B cell (primary cell): ENCODE results near the gene MILR1. TPM values are rescaled to one million over a fixed set of nuclear protein-coding genes. Genes with fewer than 3 reads are reported as not detected.
"Not testable (repeated sequence)": the region's sequence is repeated elsewhere in the genome, so short reads cannot be mapped to it uniquely, and the experiment has no call there.

ENCODE experiments used
- ATAC-seq: fragments of 200-7000 bp; cut with Tn5 transposase; one replicate; pipeline ENCODE4 v1.10.0; 2021; ENCODE audit warnings: low read depth, mild to moderate bottlenecking, moderate number of reproducible peaks, moderate library complexity
- CTCF ChIA-PET: fragments of 350-600 bp; sonication (Branson Sonifier 250); formaldehyde crosslinking; loops from one replicate; lab custom pipeline; 2021; ENCODE audit warnings: antibody characterized with exemption, inconsistent platforms; lab: Charles Lee
- POLR2A ChIA-PET: fragments of 350-600 bp; sonication (Branson Sonifier 250); formaldehyde crosslinking; loops from one replicate; lab custom pipeline; 2021; ENCODE audit warnings: antibody characterized with exemption; lab: Charles Lee
- DNase-seq: peaks from one replicate; pipeline ENCODE4 v3.0.0; 2013
- H2AFZ ChIP-seq: 2 replicates; pipeline ENCODE4 v1.6.1; 2012; ENCODE audit warnings: mild to moderate bottlenecking, low read depth, low read length; ENCODE audit not compliant: insufficient read depth, poor library complexity, severe bottlenecking
- H3K27ac ChIP-seq, 2 donors: 1 replicate in 1 of 2; 2 replicates in 1 of 2; pipeline ENCODE4 v1.5.1; 2012 to 2013; ENCODE audit warnings: low read length in 2 of 2, mild to moderate bottlenecking in 2 of 2, moderate library complexity in 1 of 2
- H3K27me3 ChIP-seq, 4 experiments: fragments of 200-600 bp in 1 of 4; sonication (generic) in 1 of 4; replicated peaks in 1 of 4; 1 replicate in 2 of 4; 2 replicates in 2 of 4; pipeline versions ENCODE4 v1.6.1 to v1.7.0; 2013 to 2016; ENCODE audit warnings: low read length in 3 of 4, mild to moderate bottlenecking in 2 of 4, mixed read lengths in 1 of 4, moderate library complexity in 1 of 4; ENCODE audit not compliant: insufficient read depth in 4 of 4, control insufficient read depth in 3 of 4; ENCODE audit errors: control extremely low read depth in 1 of 4
- H3K36me3 ChIP-seq, 2 experiments: replicated peaks in 1 of 2; 1 replicate in 1 of 2; 2 replicates in 1 of 2; pipeline versions ENCODE4 v1.6.1 to v1.7.1; 2013; ENCODE audit warnings: low read length in 1 of 2; ENCODE audit not compliant: insufficient read depth in 2 of 2, control insufficient read depth in 1 of 2; ENCODE audit errors: control extremely low read depth in 1 of 2, extremely low read depth in 1 of 2
- H3K4me1 ChIP-seq, 2 donors: fragments of 200-600 bp in 1 of 2; sonication (generic) in 1 of 2; 1 replicate in 1 of 2; 2 replicates in 1 of 2; pipeline versions ENCODE4 v1.5.1 to v1.6.1; 2013 to 2017; ENCODE audit warnings: low read length in 2 of 2; ENCODE audit not compliant: control insufficient read depth in 2 of 2, insufficient read depth in 2 of 2
- H3K4me2 ChIP-seq: replicated peaks from 2 replicates; pipeline ENCODE3; 2012; ENCODE audit warnings: mild to moderate bottlenecking, low read depth, low read length; ENCODE audit not compliant: poor library complexity, severe bottlenecking
- H3K4me3 ChIP-seq, 5 experiments: fragments of 200-600 bp in 1 of 5; sonication (generic) in 1 of 5; 1 replicate in 3 of 5; 2 replicates in 2 of 5; pipeline versions ENCODE4 v1.5.1 to v1.7.0; 2011 to 2016; ENCODE audit warnings: low read length in 4 of 5, mild to moderate bottlenecking in 4 of 5, low read depth in 2 of 5, control low read depth in 1 of 5, moderate library complexity in 1 of 5; ENCODE audit not compliant: insufficient read depth in 1 of 5; ENCODE audit errors: control extremely low read depth in 1 of 5, extremely low read depth in 1 of 5
- H3K79me2 ChIP-seq: fragments of 200-600 bp; sonication (generic); one replicate; pipeline ENCODE4 v1.6.0; 2016; ENCODE audit warnings: low read length; ENCODE audit not compliant: control insufficient read depth, insufficient read depth
- H3K9ac ChIP-seq: fragments of 200-600 bp; sonication (generic); 2 replicates; pipeline ENCODE4 v1.6.1; 2017; ENCODE audit warnings: mild to moderate bottlenecking, low read length, moderate library complexity
- H3K9me3 ChIP-seq, 3 donors: one replicate each; pipeline versions ENCODE4 v1.6.1 to v1.7.1; 2013; ENCODE audit warnings: low read length in 2 of 3; ENCODE audit not compliant: control insufficient read depth in 2 of 3, insufficient read depth in 1 of 3; ENCODE audit errors: control extremely low read depth in 1 of 3
- H4K20me1 ChIP-seq: 2 replicates; pipeline ENCODE4 v1.6.0; 2012; ENCODE audit warnings: mild to moderate bottlenecking, low read length; ENCODE audit not compliant: insufficient read depth, control insufficient read depth, poor library complexity, severe bottlenecking
- H3K27ac Mint-ChIP-seq: one replicate; pipeline ENCODE4 v1.8.0; 2021; ENCODE audit warnings: mixed read lengths
- H3K27me3 Mint-ChIP-seq: one replicate; pipeline ENCODE4 v1.8.0; 2021; ENCODE audit warnings: mixed read lengths
- H3K4me1 Mint-ChIP-seq: one replicate; pipeline ENCODE4 v1.8.0; 2021; ENCODE audit warnings: mixed read lengths
- H3K4me3 Mint-ChIP-seq: one replicate; pipeline ENCODE4 v1.8.0; 2021; ENCODE audit warnings: mixed read lengths
- H3K9me3 Mint-ChIP-seq: one replicate; pipeline ENCODE4 v1.8.0; 2022; ENCODE audit warnings: mixed read lengths; ENCODE audit not compliant: insufficient read depth
- CTCF ChIP-seq: fragments of 200-600 bp; IDR thresholded peaks from one replicate; pipeline ENCODE4 v1.8.0; 2022; ENCODE audit warnings: antibody characterized with exemption, mild to moderate bottlenecking
- EZH2 ChIP-seq: IDR thresholded peaks from 2 replicates; pipeline ENCODE4 v1.6.1; 2012; ENCODE audit warnings: borderline replicate concordance, low read depth, mild to moderate bottlenecking, moderate library complexity, low read length; ENCODE audit not compliant: insufficient read depth, poor library complexity, severe bottlenecking
- WGBS: methylation state at CpG from one replicate; pipeline ENCODE4 v1.1.5; 2013; ENCODE audit warnings: missing lambda C conversion rate; ENCODE audit not compliant: insufficient coverage; 5-methylcytosine and 5-hydroxymethylcytosine counted together
- intact Hi-C: fragments of 100-400 bp; cut with micrococcal nuclease; formaldehyde crosslinking; loops from one replicate; pipeline ENCODE4 v1.10.0; 2022
- polyA plus RNA-seq: library from polyadenylated mRNA; depleted of rRNA; stranded (reverse); fragments of >200 nt; gene quantifications from 2 replicates; pipeline ENCODE4 v1.2.3, GENCODE V29; 2012
- total RNA-seq, 2 donors: library from RNA; stranded (reverse); fragments of 120-200 nt in 1 of 2; gene quantifications; 1 replicate in 1 of 2; 2 replicates in 1 of 2; pipeline versions ENCODE4 v1.2.3 to v1.2.4, GENCODE V29; 2013 to 2022

MILR1 gene
- total and polyA plus RNA-seq, 2 donors (not counting 1 experiment from before 2014, with no cell fraction given), result 9.4 to 38.0 TPM

- TF ChIP-seq CTCF (no peak), EZH2 (no peak)
These were observed 45.2 kb downstream of the MILR1 start for GRCh38 chr17:64494121-64494520.

GRCh38 chr17:64495300-64495699 lies 46.4 kb downstream of the MILR1 start:
- ATAC-seq, DNase-seq, H3K9me3 ChIP-seq, H3K9me3 Mint-ChIP-seq, H3K27ac ChIP-seq, H2AFZ ChIP-seq, H3K27me3 ChIP-seq, H3K27ac Mint-ChIP-seq, H3K9ac ChIP-seq, H3K27me3 Mint-ChIP-seq: not testable (repeated sequence)
- 100% methylated on average over 3 of the region's 5 CpGs for WGBS
- Histone ChIP-seq H3K4me3 (peak overlapping the region in 1 of 5 experiments; percentile 5), H3K79me2 (peaks cover 39% of the 10 kb centered on the region), H3K36me3 (peaks cover 3 to 34% of the 10 kb centered on the region in 2 experiments), H4K20me1 (peaks cover 15% of the 10 kb centered on the region), H3K4me1 (peaks cover 29% of the 10 kb centered on the region in 2 donors), H3K4me2 (peak overlapping the region; percentile 80)
- ChIA-PET CTCF (interaction anchor here (6.9 kb wide), 1 partner anchor 75 kb away, joined by 112 read pairs; no protein-coding TSS in a partner anchor), POLR2A (interaction anchor here (4.6 kb wide), 1 partner anchor 11 kb away, joined by 97 read pairs; the partner anchor contains the start of genes CEP95 and DDX5)
- H3K4me1 Mint-ChIP-seq, result peaks cover 53% of the 10 kb centered on the region
- intact Hi-C loops, result loop anchor here (5.0 kb wide), 2 partner anchors 173 to 563 kb away; partner anchors contain the start of gene CD79B
- peak overlapping the region; percentile 99 for H3K4me3 Mint-ChIP-seq

More at GRCh38 chr17:64494121-64494520, 45.2 kb downstream of the MILR1 start:
- ATAC-seq (no peak), DNase-seq (no peak)
- Histone ChIP-seq H3K27me3 (no peaks in the 10 kb centered on the region), H4K20me1 (peaks cover 12% of the 10 kb centered on the region), H3K4me3 (no peak overlapping the region), H3K4me2 (peak overlapping the region; percentile 80), H3K9ac (no peak overlapping the region), H3K79me2 (peaks cover 36% of the 10 kb centered on the region), H3K4me1 (peaks cover 29% of the 10 kb centered on the region in 2 donors), H3K27ac (peak overlapping the region in 1 of 2 donors; percentile 3), H2AFZ (no peak overlapping the region), H3K9me3 (no peaks in the 10 kb centered on the region), H3K36me3 (peaks cover 2 to 36% of the 10 kb centered on the region in 2 experiments)
- Mint-ChIP-seq H3K4me3 (peak overlapping the region; percentile 77), H3K27me3 (no peaks in the 10 kb centered on the region), H3K27ac (no peak overlapping the region), H3K4me1 (peaks cover 47% of the 10 kb centered on the region), H3K9me3 (no peaks in the 10 kb centered on the region)
- CTCF ChIA-PET, result interaction anchor here (6.9 kb wide), 1 partner anchor 74 kb away, joined by 112 read pairs; no protein-coding TSS in a partner anchor
- POLR2A ChIA-PET, result interaction anchor here (4.6 kb wide), 1 partner anchor 12 kb away, joined by 97 read pairs; the partner anchor contains the start of genes CEP95 and DDX5
- WGBS, result no CpG with 5 or more reads among the region's 2 CpGs
- intact Hi-C loops, result no loop called here
